HEK293 (cell line): ENCODE data around the gene SKI.

Source experiments
- CTCF ChIA-PET: fragments of 350-600 bp; formaldehyde crosslinking; extraction: SDS; loops from one replicate; lab custom pipeline; 2021; ENCODE audit warnings: antibody characterized with exemption; lab: Yijun Ruan, JAX
- POLR2A ChIA-PET: fragments of 300-600 bp; formaldehyde crosslinking; extraction: SDS; loops from one replicate; lab custom pipeline; 2020; ENCODE audit warnings: antibody characterized with exemption, inconsistent platforms; lab: Yijun Ruan, JAX
- H3K27ac ChIP-seq: fragments of 200-500 bp; sonication (Bioruptor generic); 2 replicates; pipeline ENCODE4 v1.5.1; 2014; ENCODE audit warnings: low read depth, low read length, control low read depth, inconsistent platforms; ENCODE audit errors: extremely low read depth
- H3K36me3 ChIP-seq, 2 experiments: fragments of 200-500 bp in 1 of 2; sonication (Bioruptor generic) in 1 of 2; 1 replicate in 1 of 2; 2 replicates in 1 of 2; pipeline ENCODE4 v1.5.1; 2014 to 2017; ENCODE audit warnings: inconsistent platforms in 2 of 2, low read length in 2 of 2; ENCODE audit not compliant: control insufficient read depth in 2 of 2, insufficient read depth in 1 of 2
- H3K4me1 ChIP-seq: fragments of 200-500 bp; sonication (Bioruptor generic); 2 replicates; pipeline ENCODE4 v1.5.1; 2014; ENCODE audit warnings: mild to moderate bottlenecking, low read length, inconsistent platforms; ENCODE audit not compliant: control insufficient read depth, insufficient read depth
- H3K4me3 ChIP-seq: 2 replicates; pipeline ENCODE4 v1.5.1; 2011; ENCODE audit warnings: low read depth, mild to moderate bottlenecking, control low read depth, low read length, moderate library complexity
- H3K9me3 ChIP-seq: fragments of 200-500 bp; sonication (Bioruptor generic); 2 replicates; pipeline ENCODE4 v1.5.1; 2014; ENCODE audit warnings: low read depth, low read length, inconsistent platforms; ENCODE audit not compliant: control insufficient read depth, insufficient read depth
- GLIS2 ChIP-seq: fragments of 450-650 bp; formaldehyde crosslinking; IDR thresholded peaks from 2 replicates; pipeline ENCODE4 v1.5.1; 2016; ENCODE audit warnings: missing biosample characterization, missing genetic modification characterization
- RBAK ChIP-seq: fragments of 450-650 bp; formaldehyde crosslinking; IDR thresholded peaks from 2 replicates; pipeline ENCODE4 v1.5.1; 2016; ENCODE audit warnings: missing biosample characterization, missing genetic modification characterization
- TRIM28 ChIP-seq: IDR thresholded peaks from 2 replicates; pipeline ENCODE4 v1.6.1; 2011; ENCODE audit warnings: low read length, control low read depth, borderline replicate concordance
- ZBTB1 ChIP-seq: fragments of 450-650 bp; formaldehyde crosslinking; IDR thresholded peaks from 2 replicates; pipeline ENCODE4 v1.5.1; 2016; ENCODE audit warnings: missing biosample characterization, missing genetic modification characterization
- ZBTB7A ChIP-seq: fragments of 450-650 bp; formaldehyde crosslinking; IDR thresholded peaks from 2 replicates; pipeline ENCODE4 v1.5.1; 2016; ENCODE audit warnings: low read depth, missing biosample characterization, missing genetic modification characterization
- ZNF169 ChIP-seq: fragments of 450-650 bp; formaldehyde crosslinking; IDR thresholded peaks from 2 replicates; pipeline ENCODE4 v1.5.1; 2016; ENCODE audit warnings: missing biosample characterization, missing genetic modification characterization
- ZNF23 ChIP-seq: fragments of 450-650 bp; formaldehyde crosslinking; IDR thresholded peaks from 2 replicates; pipeline ENCODE4 v1.5.1; 2016; ENCODE audit warnings: missing biosample characterization, missing genetic modification characterization, borderline replicate concordance
- ZNF266 ChIP-seq: fragments of 450-650 bp; formaldehyde crosslinking; IDR thresholded peaks from 2 replicates; pipeline ENCODE4 v1.5.1; 2016; ENCODE audit warnings: missing biosample characterization, missing genetic modification characterization, low read depth
- ZNF324 ChIP-seq: fragments of 450-650 bp; formaldehyde crosslinking; IDR thresholded peaks from 2 replicates; pipeline ENCODE4 v1.5.1; 2016; ENCODE audit warnings: missing biosample characterization, missing genetic modification characterization
- ZNF514 ChIP-seq: fragments of 450-650 bp; formaldehyde crosslinking; IDR thresholded peaks from 2 replicates; pipeline ENCODE4 v1.5.1; 2016; ENCODE audit warnings: missing biosample characterization, missing genetic modification characterization
- ZNF561 ChIP-seq: fragments of 450-650 bp; IDR thresholded peaks from 2 replicates; pipeline ENCODE4 v1.5.1; 2018; ENCODE audit warnings: missing biosample characterization, missing genetic modification characterization, borderline replicate concordance
- ZNF621 ChIP-seq: fragments of 450-650 bp; formaldehyde crosslinking; IDR thresholded peaks from 2 replicates; pipeline ENCODE4 v1.5.1; 2017; ENCODE audit warnings: missing biosample characterization, missing genetic modification characterization
- ZNF76 ChIP-seq: fragments of 450-650 bp; formaldehyde crosslinking; IDR thresholded peaks from 2 replicates; pipeline ENCODE4; 2016; ENCODE audit warnings: low read depth, missing biosample characterization, missing genetic modification characterization, borderline replicate concordance
- ZNF785 ChIP-seq: fragments of 450-650 bp; formaldehyde crosslinking; IDR thresholded peaks from 2 replicates; pipeline ENCODE4 v1.5.1; 2016; ENCODE audit warnings: missing biosample characterization, missing genetic modification characterization
- ZSCAN16 ChIP-seq: fragments of 450-650 bp; formaldehyde crosslinking; IDR thresholded peaks from 2 replicates; pipeline ENCODE4 v1.5.1; 2016; ENCODE audit warnings: missing biosample characterization, missing genetic modification characterization
- TF ChIP-seq, protein P1 (sequence below): fragments of 450-650 bp; formaldehyde crosslinking; IDR thresholded peaks from 2 replicates; pipeline ENCODE4 v1.5.1; 2017; ENCODE audit warnings: missing biosample characterization, missing genetic modification characterization
- TF ChIP-seq, protein P2 (sequence below): fragments of 450-650 bp; formaldehyde crosslinking; IDR thresholded peaks from 2 replicates; pipeline ENCODE4 v1.5.1; 2016; ENCODE audit warnings: missing biosample characterization, missing genetic modification characterization
- TF ChIP-seq, protein P3 (sequence below): fragments of 450-650 bp; IDR thresholded peaks from 2 replicates; pipeline ENCODE4 v1.5.1; 2018; ENCODE audit warnings: missing biosample characterization, missing genetic modification characterization
- TF ChIP-seq, protein P4 (sequence below): fragments of 450-650 bp; formaldehyde crosslinking; IDR thresholded peaks from 2 replicates; pipeline ENCODE4 v1.5.1; 2016; ENCODE audit warnings: missing biosample characterization, missing genetic modification characterization
- TF ChIP-seq, protein P5 (sequence below): fragments of 450-650 bp; formaldehyde crosslinking; conservative IDR thresholded peaks from 2 replicates; pipeline ENCODE4 v1.5.1; 2016; ENCODE audit warnings: low read depth, missing biosample characterization, missing genetic modification characterization
- TF ChIP-seq, protein P6 (sequence below): fragments of 450-650 bp; formaldehyde crosslinking; IDR thresholded peaks from 2 replicates; pipeline ENCODE4 v1.5.1; 2017; ENCODE audit warnings: missing biosample characterization, missing genetic modification characterization

Gene SKI

DNA sequence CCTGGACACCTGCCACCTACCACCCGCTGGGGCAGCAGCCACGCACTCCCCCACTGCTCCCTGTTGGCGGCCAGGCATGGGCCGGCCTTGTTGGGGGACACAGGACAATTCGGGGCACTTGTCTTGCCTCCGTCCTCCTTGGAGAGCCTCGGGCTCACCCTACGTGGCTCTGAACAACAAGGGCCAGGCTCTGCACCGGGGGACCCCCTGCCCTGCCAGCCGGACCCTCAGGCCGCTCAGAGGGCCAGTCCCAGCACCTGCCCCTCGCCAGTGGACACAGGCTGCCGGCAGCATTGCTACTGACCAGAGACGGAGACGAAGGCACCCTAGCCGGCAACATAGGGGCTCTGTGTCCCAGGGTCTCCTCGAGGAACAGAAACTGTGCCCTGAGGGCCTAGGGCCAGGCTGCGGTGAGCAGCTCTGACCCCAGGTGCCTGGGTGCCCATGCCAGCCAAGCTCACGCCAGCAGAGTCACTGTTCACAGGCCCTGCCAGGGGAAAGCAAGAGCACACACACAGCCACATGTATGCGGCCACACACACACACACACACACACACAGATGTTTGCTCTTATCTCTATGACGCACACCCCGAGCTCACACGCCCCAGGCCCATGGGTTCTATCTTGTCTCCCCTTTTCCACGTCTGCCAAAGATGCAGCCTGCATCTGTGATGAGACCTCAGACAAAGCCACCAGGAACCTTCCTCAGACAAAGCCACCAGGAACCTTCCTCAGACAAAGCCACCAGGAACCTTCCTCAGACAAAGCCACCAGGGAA is 117.4 kb downstream of the SKI start:
- Histone ChIP-seq H3K4me1 (no peaks in the 10 kb centered on the region), H3K27ac (no peak overlapping the region), H3K36me3 (no peaks in the 10 kb centered on the region), H3K4me3 (no peak overlapping the region), H3K9me3 (no peaks in the 10 kb centered on the region)
- ChIA-PET CTCF (interaction anchor here (0.6 kb wide), 1 partner anchor 85 kb away, joined by 3 read pairs; no protein-coding TSS in a partner anchor), POLR2A (no interaction called here)
- TF ChIP-seq, protein P1, sequence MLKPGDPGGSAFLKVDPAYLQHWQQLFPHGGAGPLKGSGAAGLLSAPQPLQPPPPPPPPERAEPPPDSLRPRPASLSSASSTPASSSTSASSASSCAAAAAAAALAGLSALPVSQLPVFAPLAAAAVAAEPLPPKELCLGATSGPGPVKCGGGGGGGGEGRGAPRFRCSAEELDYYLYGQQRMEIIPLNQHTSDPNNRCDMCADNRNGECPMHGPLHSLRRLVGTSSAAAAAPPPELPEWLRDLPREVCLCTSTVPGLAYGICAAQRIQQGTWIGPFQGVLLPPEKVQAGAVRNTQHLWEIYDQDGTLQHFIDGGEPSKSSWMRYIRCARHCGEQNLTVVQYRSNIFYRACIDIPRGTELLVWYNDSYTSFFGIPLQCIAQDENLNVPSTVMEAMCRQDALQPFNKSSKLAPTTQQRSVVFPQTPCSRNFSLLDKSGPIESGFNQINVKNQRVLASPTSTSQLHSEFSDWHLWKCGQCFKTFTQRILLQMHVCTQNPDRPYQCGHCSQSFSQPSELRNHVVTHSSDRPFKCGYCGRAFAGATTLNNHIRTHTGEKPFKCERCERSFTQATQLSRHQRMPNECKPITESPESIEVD, result no peak
- no peak for TF ChIP-seq RBAK (tag by site-specific recombination)
- TF ChIP-seq GLIS2 (tag by site-specific recombination), result peak; percentile 12; the same call in 1 of the 2 replicates
- TF ChIP-seq ZNF23 (tag by site-specific recombination), result no peak
- TF ChIP-seq, protein P2, sequence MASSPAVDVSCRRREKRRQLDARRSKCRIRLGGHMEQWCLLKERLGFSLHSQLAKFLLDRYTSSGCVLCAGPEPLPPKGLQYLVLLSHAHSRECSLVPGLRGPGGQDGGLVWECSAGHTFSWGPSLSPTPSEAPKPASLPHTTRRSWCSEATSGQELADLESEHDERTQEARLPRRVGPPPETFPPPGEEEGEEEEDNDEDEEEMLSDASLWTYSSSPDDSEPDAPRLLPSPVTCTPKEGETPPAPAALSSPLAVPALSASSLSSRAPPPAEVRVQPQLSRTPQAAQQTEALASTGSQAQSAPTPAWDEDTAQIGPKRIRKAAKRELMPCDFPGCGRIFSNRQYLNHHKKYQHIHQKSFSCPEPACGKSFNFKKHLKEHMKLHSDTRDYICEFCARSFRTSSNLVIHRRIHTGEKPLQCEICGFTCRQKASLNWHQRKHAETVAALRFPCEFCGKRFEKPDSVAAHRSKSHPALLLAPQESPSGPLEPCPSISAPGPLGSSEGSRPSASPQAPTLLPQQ (tag by site-specific recombination), result no peak
- TF ChIP-seq ZNF169, result no peak
- no peak for TF ChIP-seq ZBTB1 (tag by site-specific recombination)

DNA sequence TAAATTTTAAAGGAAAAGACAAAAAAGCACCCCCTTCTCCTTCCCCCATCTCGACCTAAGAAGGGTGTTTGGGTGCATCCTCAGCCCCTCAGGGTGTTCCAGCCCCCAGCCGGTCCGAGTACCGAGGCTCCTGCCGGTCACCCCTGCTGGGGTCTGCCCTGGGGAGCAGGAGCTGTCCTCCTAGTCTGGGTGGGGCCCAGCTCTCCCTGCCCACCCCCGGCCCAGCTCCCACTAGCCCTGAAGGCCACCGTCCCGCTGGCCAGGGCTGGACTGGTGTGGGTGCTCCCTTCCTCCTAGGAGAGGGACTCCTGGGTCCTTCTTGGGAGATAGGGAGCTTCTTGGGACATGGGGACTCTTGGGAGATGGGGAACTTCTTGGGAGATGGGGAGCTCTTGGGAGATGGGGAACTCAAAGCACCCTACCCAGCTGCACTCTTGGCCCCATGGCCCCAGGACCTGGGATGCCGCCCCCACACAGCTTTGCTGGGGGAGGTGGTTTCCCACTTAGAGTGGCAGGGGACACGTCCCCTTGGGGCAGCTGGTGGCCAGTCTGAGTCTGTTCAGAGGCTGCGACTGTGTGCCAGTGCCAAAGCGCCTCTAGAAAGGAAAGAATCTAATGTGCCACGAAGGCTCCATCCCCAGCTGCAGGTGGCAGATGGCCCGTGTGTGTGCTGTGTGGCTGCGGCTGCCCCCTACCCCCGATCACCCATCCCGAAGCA is 118.7 kb downstream of the SKI start:
- ChIA-PET POLR2A (no interaction called here), CTCF (interaction anchor here (0.6 kb wide), 1 partner anchor 153 kb away, joined by 5 read pairs; no protein-coding TSS in a partner anchor)
- Histone ChIP-seq H3K27ac (no peak overlapping the region), H3K4me3 (no peak overlapping the region), H3K4me1 (no peaks in the 10 kb centered on the region), H3K9me3 (no peaks in the 10 kb centered on the region), H3K36me3 (no peaks in the 10 kb centered on the region)
- no peak for TF ChIP-seq ZNF785 (tag by site-specific recombination)
- TF ChIP-seq ZBTB7A, result no peak
- no peak for TF ChIP-seq ZNF266 (tag by site-specific recombination)
- TF ChIP-seq TRIM28, result no peak
- TF ChIP-seq ZNF621 (tag by site-specific recombination), result no peak
- TF ChIP-seq ZSCAN16 (tag by site-specific recombination), result no peak
- TF ChIP-seq, protein P3, sequence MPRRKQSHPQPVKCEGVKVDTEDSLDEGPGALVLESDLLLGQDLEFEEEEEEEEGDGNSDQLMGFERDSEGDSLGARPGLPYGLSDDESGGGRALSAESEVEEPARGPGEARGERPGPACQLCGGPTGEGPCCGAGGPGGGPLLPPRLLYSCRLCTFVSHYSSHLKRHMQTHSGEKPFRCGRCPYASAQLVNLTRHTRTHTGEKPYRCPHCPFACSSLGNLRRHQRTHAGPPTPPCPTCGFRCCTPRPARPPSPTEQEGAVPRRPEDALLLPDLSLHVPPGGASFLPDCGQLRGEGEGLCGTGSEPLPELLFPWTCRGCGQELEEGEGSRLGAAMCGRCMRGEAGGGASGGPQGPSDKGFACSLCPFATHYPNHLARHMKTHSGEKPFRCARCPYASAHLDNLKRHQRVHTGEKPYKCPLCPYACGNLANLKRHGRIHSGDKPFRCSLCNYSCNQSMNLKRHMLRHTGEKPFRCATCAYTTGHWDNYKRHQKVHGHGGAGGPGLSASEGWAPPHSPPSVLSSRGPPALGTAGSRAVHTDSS (tag by site-specific recombination), result no peak
- TF ChIP-seq ZNF514 (tag by site-specific recombination), result no peak
- no peak for TF ChIP-seq ZNF561
- TF ChIP-seq, protein P4, sequence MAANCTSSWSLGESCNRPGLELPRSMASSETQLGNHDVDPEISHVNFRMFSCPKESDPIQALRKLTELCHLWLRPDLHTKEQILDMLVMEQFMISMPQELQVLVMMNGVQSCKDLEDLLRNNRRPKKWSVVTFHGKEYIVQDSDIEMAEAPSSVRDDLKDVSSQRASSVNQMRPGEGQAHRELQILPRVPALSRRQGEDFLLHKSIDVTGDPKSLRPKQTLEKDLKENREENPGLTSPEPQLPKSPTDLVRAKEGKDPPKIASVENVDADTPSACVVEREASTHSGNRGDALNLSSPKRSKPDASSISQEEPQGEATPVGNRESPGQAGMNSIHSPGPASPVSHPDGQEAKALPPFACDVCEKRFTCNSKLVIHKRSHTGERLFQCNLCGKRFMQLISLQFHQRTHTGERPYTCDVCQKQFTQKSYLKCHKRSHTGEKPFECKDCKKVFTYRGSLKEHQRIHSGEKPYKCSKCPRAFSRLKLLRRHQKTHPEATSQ (tag by site-specific recombination), result no peak
- TF ChIP-seq ZNF324, result no peak
- TF ChIP-seq, protein P5, sequence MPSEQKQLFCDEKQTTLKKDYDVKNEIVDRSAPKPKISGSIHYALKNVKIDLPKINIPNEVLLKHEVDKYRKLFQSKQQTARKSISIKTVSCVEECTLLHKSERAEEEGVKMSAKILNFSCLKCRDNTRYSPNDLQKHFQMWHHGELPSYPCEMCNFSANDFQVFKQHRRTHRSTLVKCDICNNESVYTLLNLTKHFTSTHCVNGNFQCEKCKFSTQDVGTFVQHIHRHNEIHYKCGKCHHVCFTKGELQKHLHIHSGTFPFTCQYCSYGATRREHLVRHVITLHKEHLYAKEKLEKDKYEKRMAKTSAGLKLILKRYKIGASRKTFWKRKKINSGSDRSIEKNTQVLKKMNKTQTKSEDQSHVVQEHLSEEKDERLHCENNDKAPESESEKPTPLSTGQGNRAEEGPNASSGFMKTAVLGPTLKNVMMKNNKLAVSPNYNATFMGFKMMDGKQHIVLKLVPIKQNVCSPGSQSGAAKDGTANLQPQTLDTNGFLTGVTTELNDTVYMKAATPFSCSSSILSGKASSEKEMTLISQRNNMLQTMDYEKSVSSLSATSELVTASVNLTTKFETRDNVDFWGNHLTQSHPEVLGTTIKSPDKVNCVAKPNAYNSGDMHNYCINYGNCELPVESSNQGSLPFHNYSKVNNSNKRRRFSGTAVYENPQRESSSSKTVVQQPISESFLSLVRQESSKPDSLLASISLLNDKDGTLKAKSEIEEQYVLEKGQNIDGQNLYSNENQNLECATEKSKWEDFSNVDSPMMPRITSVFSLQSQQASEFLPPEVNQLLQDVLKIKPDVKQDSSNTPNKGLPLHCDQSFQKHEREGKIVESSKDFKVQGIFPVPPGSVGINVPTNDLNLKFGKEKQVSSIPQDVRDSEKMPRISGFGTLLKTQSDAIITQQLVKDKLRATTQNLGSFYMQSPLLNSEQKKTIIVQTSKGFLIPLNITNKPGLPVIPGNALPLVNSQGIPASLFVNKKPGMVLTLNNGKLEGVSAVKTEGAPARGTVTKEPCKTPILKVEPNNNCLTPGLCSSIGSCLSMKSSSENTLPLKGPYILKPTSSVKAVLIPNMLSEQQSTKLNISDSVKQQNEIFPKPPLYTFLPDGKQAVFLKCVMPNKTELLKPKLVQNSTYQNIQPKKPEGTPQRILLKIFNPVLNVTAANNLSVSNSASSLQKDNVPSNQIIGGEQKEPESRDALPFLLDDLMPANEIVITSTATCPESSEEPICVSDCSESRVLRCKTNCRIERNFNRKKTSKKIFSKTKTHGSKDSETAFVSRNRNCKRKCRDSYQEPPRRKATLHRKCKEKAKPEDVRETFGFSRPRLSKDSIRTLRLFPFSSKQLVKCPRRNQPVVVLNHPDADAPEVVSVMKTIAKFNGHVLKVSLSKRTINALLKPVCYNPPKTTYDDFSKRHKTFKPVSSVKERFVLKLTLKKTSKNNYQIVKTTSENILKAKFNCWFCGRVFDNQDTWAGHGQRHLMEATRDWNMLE (tag by site-specific recombination), result no peak
- TF ChIP-seq, protein P6, sequence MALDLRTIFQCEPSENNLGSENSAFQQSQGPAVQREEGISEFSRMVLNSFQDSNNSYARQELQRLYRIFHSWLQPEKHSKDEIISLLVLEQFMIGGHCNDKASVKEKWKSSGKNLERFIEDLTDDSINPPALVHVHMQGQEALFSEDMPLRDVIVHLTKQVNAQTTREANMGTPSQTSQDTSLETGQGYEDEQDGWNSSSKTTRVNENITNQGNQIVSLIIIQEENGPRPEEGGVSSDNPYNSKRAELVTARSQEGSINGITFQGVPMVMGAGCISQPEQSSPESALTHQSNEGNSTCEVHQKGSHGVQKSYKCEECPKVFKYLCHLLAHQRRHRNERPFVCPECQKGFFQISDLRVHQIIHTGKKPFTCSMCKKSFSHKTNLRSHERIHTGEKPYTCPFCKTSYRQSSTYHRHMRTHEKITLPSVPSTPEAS (tag by site-specific recombination), result no peak
- no peak for TF ChIP-seq ZNF76 (tag by site-specific recombination)
